Stomach smooth muscle (tissue), 2 donors: ENCODE data around the gene TLK1.

Experiments used
- H3K27ac ChIP-seq: one replicate; pipeline ENCODE4 v1.7.0; 2013; ENCODE audit warnings: mild to moderate bottlenecking, low read length, inconsistent platforms
- H3K27me3 ChIP-seq, 2 donors: one replicate each; pipeline ENCODE4 v1.7.0; 2013; ENCODE audit warnings: low read length in 2 of 2; ENCODE audit not compliant: insufficient read depth in 2 of 2, control insufficient read depth in 1 of 2
- H3K36me3 ChIP-seq, 2 donors: one replicate each; pipeline ENCODE4 v1.7.0; 2013; ENCODE audit warnings: low read length in 2 of 2; ENCODE audit not compliant: control insufficient read depth in 2 of 2, insufficient read depth in 2 of 2
- H3K4me1 ChIP-seq: one replicate; pipeline ENCODE4 v1.7.0; 2013; ENCODE audit warnings: low read length; ENCODE audit not compliant: control insufficient read depth, insufficient read depth
- H3K4me3 ChIP-seq, 2 donors: one replicate each; pipeline ENCODE4 v1.7.0; 2013; ENCODE audit warnings: low read length in 2 of 2
- H3K9ac ChIP-seq, 2 donors: one replicate each; pipeline ENCODE4 v1.7.0; 2013; ENCODE audit warnings: low read length in 2 of 2, mild to moderate bottlenecking in 1 of 2
- H3K9me3 ChIP-seq, 2 donors: one replicate each; pipeline ENCODE4 v1.7.0; 2013; ENCODE audit warnings: low read length in 2 of 2; ENCODE audit not compliant: control insufficient read depth in 2 of 2
- donor health status: healthy.
- donor health status: Pancreatic carcinoma.

Gene TLK1

GRCh38 chr2:171046048-171046560 lies 114.6 kb downstream of the TLK1 start:
- Histone ChIP-seq H3K27me3 (no peaks in the 10 kb centered on the region), H3K4me1 (no peaks in the 10 kb centered on the region), H3K9ac (no peak overlapping the region), H3K27ac (no peak overlapping the region), H3K36me3 (peaks cover 24 to 27% of the 10 kb centered on the region in 2 donors), H3K4me3 (no peak overlapping the region), H3K9me3 (no peaks in the 10 kb centered on the region)

- no peak overlapping the region for H3K9ac ChIP-seq
Measured at GRCh38 chr2:171044416-171044815, 116.3 kb downstream of the TLK1 start.

GRCh38 chr2:171042253-171042969 lies 118.3 kb downstream of the TLK1 start:
- H3K4me1 ChIP-seq: no peaks in the 10 kb centered on the region
- H3K36me3 ChIP-seq: peaks cover 14 to 17% of the 10 kb centered on the region in 2 donors
- H3K4me3 ChIP-seq: no peak overlapping the region

More at GRCh38 chr2:171044416-171044815, 116.3 kb downstream of the TLK1 start:
- Histone ChIP-seq H3K36me3 (peaks cover 21 to 25% of the 10 kb centered on the region in 2 donors), H3K27ac (no peak overlapping the region), H3K4me1 (no peaks in the 10 kb centered on the region), H3K9me3 (no peaks in the 10 kb centered on the region), H3K4me3 (no peak overlapping the region), H3K27me3 (no peaks in the 10 kb centered on the region)

GRCh38 chr2:171036532-171036931 lies 124.2 kb downstream of the TLK1 start:
- H3K36me3 ChIP-seq: peaks cover 6 to 15% of the 10 kb centered on the region in 2 donors
- no peak overlapping the region for H3K4me3 ChIP-seq

More at GRCh38 chr2:171042253-171042969, 118.3 kb downstream of the TLK1 start:
- H3K9ac ChIP-seq: no peak overlapping the region
- H3K27me3 ChIP-seq: no peaks in the 10 kb centered on the region
- H3K9me3 ChIP-seq: no peaks in the 10 kb centered on the region
- no peak overlapping the region for H3K27ac ChIP-seq

GRCh38 chr2:171034315-171034714 lies 126.4 kb downstream of the TLK1 start:
- no peaks in the 10 kb centered on the region for H3K4me1 ChIP-seq
- H3K36me3 ChIP-seq: peaks cover 6 to 12% of the 10 kb centered on the region in 2 donors
- no peak overlapping the region for H3K9ac ChIP-seq
- H3K27me3 ChIP-seq: no peaks in the 10 kb centered on the region
- no peaks in the 10 kb centered on the region for H3K9me3 ChIP-seq
- H3K27ac ChIP-seq: no peak overlapping the region
- H3K4me3 ChIP-seq: no peak overlapping the region

More at GRCh38 chr2:171036532-171036931, 124.2 kb downstream of the TLK1 start:
- H3K4me1 ChIP-seq: no peaks in the 10 kb centered on the region
- no peaks in the 10 kb centered on the region for H3K27me3 ChIP-seq
- no peak overlapping the region for H3K27ac ChIP-seq
- no peaks in the 10 kb centered on the region for H3K9me3 ChIP-seq
- H3K9ac ChIP-seq: no peak overlapping the region

- Histone ChIP-seq H3K27ac (no peak overlapping the region), H3K9me3 (no peaks in the 10 kb centered on the region), H3K9ac (no peak overlapping the region), H3K4me3 (no peak overlapping the region), H3K4me1 (no peaks in the 10 kb centered on the region), H3K27me3 (no peaks in the 10 kb centered on the region), H3K36me3 (peaks cover 0 to 5% of the 10 kb centered on the region in 2 donors)
Measured at GRCh38 chr2:171025214-171025613, 135.5 kb downstream of the TLK1 start.

- Histone ChIP-seq H3K27ac (no peak overlapping the region), H3K4me3 (no peak overlapping the region), H3K36me3 (peaks cover 3 to 10% of the 10 kb centered on the region in 2 donors), H3K4me1 (no peaks in the 10 kb centered on the region), H3K9ac (no peak overlapping the region), H3K27me3 (no peaks in the 10 kb centered on the region), H3K9me3 (no peaks in the 10 kb centered on the region)
Measured at GRCh38 chr2:171018522-171018921, 142.2 kb downstream of the TLK1 start.

GRCh38 chr2:171016125-171016524 lies 144.6 kb downstream of the TLK1 start:
- no peaks in the 10 kb centered on the region for H3K9me3 ChIP-seq
- no peak overlapping the region for H3K4me3 ChIP-seq
- H3K27ac ChIP-seq: no peak overlapping the region
- no peak overlapping the region for H3K9ac ChIP-seq
- H3K4me1 ChIP-seq: no peaks in the 10 kb centered on the region
- no peaks in the 10 kb centered on the region for H3K27me3 ChIP-seq
- H3K36me3 ChIP-seq: peaks cover 5 to 13% of the 10 kb centered on the region in 2 donors

GRCh38 chr2:171013851-171014250 lies 146.8 kb downstream of the TLK1 start:
- no peak overlapping the region for H3K9ac ChIP-seq
- no peak overlapping the region for H3K27ac ChIP-seq
- peaks cover 11 to 18% of the 10 kb centered on the region in 2 donors for H3K36me3 ChIP-seq
- no peak overlapping the region for H3K4me3 ChIP-seq
- H3K9me3 ChIP-seq: no peaks in the 10 kb centered on the region
- no peaks in the 10 kb centered on the region for H3K4me1 ChIP-seq
- no peaks in the 10 kb centered on the region for H3K27me3 ChIP-seq

GRCh38 chr2:171009386-171009785 lies 151.3 kb downstream of the TLK1 start:
- H3K4me1 ChIP-seq: no peaks in the 10 kb centered on the region
- H3K27me3 ChIP-seq: no peaks in the 10 kb centered on the region
- no peaks in the 10 kb centered on the region for H3K9me3 ChIP-seq
- H3K4me3 ChIP-seq: no peak overlapping the region
- peaks cover 10 to 14% of the 10 kb centered on the region in 2 donors for H3K36me3 ChIP-seq
- no peak overlapping the region for H3K9ac ChIP-seq
- no peak overlapping the region for H3K27ac ChIP-seq
